Measurements from ENCODE around the gene USP31.

The USP31 gene

DNA sequence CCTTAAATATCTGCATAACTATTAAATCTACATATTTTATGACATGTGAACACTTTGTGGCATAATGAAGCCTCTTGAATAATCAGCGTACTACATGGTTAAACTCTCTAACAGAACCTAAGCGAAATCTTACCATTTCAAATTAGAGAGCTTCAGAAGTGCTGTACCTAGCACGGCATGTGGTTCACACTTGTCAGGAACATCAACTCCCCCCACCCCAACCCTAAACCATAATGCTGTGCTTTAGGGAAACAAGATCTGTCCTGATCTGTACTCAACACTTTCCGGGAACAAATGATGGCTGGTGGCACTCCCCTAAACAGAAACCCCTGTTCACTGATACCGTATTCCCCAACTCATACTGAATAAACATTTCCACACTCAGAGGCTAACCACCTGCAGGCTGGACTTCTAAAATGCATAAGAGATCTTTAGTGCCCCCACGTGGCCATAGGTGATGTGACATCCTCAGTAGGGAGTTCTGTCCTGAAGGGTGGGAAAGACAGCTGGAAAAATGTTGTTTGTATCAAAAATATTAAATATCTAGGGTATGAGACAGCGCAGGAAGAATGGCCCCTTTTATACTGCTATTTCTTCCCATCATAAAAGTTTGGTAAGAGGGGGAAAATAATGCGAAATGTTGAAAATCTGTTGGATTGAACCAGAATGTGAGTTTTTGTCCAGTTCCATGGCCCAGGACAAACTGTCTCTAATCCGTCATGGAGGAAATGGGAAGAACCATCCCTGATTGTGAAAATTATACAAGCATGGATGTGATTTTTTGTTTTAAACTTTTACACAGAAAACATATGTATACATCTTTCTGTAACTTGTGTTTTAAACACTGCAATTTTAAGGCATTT, 88.6 kb downstream of the USP31 start:
- TF ChIP-seq, protein P1, sequence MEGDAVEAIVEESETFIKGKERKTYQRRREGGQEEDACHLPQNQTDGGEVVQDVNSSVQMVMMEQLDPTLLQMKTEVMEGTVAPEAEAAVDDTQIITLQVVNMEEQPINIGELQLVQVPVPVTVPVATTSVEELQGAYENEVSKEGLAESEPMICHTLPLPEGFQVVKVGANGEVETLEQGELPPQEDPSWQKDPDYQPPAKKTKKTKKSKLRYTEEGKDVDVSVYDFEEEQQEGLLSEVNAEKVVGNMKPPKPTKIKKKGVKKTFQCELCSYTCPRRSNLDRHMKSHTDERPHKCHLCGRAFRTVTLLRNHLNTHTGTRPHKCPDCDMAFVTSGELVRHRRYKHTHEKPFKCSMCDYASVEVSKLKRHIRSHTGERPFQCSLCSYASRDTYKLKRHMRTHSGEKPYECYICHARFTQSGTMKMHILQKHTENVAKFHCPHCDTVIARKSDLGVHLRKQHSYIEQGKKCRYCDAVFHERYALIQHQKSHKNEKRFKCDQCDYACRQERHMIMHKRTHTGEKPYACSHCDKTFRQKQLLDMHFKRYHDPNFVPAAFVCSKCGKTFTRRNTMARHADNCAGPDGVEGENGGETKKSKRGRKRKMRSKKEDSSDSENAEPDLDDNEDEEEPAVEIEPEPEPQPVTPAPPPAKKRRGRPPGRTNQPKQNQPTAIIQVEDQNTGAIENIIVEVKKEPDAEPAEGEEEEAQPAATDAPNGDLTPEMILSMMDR (IDR thresholded peaks at IDR 0.05; ENCODE audit: low read depth, low read length) = peak; percentile 84

DNA sequence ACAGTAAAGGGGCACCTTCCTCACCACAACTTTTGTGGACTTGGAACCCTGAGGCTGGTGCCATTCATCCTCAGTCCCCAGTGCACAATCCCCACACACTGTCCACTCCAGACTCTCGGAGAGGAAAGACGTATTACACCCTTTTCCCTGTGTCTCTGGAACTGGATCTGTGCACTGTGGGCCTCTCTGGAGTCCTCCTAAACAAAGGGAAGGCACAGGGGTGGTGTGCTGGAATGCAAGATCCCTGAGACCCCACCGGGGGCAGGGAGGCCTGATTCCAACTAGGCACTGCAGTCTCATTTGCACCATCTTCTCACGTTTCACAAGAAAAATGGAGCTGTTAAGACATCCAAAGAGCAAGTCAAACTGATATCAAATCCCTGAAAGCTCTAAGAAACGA, 89.8 kb downstream of the USP31 start:
- no peak for DNase-seq (ENCODE audit: extremely low read depth, low read depth)
- TF ChIP-seq, protein P1 (IDR thresholded peaks at IDR 0.05; ENCODE audit: low read depth, low read length) = no peak

More for the DNA sequence above, 88.6 kb downstream of the USP31 start:
- peak; percentile 34 for DNase-seq (ENCODE audit: extremely low read depth, low read depth)

DNA sequence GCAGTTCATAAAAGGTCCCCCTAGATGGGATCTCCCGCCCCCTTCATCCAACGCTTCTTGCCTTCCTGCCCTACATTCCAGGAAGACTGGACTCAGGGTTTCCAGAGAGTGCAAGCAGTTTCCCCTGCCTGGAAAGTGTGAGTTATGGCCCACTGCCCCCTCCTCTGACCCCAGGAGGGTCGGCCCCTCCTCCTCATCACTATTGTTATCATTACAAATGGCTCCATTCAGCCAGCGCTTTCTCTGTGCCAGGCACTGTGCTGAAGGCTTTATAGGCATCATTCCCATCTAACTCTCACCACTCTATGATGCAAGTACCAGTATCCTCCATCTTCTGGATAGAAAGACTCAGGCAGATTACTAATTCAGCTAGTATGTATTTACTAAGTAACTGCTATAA, 90.7 kb downstream of the USP31 start:
- TF ChIP-seq, protein P1 (IDR thresholded peaks at IDR 0.05; ENCODE audit: low read depth, low read length) = no peak
- DNase-seq (ENCODE audit: extremely low read depth, low read depth) = no peak

DNA sequence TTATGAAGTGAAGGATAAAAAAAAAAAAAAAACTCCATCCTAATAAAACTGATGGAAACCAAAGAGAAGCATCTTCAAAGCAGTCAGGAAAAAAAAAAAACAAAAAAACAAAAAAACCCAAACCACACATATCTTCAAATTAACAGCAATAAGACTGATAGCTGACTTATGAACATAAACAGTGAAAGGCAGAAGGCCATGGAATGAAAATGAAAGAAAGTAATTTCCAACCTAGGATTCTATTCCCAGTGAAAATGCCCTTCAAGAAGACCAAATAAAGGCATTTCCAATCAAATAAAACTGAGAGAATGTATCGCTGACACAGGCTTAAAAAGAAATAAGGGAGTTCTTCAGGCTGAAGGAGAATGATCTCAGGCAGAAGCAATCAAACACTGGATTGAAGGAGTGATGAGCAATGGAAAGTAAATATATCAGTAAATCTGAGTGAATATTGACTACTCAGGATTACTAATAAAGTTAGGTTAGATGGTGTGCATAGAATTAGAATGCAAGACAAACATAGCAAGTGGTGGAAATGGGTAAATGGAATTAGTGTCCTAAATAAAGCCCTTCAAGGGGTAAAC, 92.1 kb downstream of the USP31 start:
- TF ChIP-seq, protein P1 (IDR thresholded peaks at IDR 0.05; ENCODE audit: low read depth, low read length) = no peak
- DNase-seq (ENCODE audit: extremely low read depth, low read depth) = no peak

GRCh38 chr16:23055481-23055880, 93.8 kb downstream of the USP31 start:
- DNase-seq (ENCODE audit: extremely low read depth, low read depth) = no peak
- TF ChIP-seq, protein P1 (IDR thresholded peaks at IDR 0.05; ENCODE audit: low read depth, low read length) = no peak

DNA sequence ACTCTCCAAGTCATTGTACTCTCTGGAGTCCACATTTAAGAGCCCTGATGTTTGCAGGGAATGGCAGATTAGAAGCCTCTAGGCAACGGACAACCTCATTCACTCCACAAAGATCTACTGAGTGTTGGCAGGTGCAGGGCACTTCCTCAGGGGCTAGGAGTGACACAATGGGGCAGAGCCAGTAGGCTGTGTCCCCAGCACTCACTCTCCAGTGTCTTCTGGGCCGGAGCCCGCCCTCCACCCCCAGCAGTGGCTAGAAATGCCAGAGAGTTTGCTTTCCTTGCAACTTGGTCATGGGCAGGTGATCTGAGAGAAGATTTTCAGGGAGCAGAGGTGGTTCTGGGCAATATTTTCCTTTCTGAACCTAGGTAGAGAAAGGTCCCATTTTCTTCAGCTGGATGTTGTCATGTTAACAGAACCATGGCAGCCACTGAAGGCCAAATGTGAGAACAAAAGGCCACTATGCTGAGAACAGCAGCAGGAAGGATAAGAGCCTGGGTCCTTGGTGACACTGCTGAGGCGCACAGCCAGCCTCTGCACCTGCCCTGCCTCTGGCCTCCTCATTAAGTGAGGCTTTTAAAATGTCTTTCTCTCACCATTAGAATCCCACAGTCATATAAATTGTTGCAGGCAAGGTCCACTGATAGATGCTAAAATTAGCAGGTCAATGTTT, 96.2 kb downstream of the USP31 start:
- no peak for DNase-seq (ENCODE audit: extremely low read depth, low read depth)
- TF ChIP-seq, protein P1 (IDR thresholded peaks at IDR 0.05; ENCODE audit: low read depth, low read length) = no peak

DNA sequence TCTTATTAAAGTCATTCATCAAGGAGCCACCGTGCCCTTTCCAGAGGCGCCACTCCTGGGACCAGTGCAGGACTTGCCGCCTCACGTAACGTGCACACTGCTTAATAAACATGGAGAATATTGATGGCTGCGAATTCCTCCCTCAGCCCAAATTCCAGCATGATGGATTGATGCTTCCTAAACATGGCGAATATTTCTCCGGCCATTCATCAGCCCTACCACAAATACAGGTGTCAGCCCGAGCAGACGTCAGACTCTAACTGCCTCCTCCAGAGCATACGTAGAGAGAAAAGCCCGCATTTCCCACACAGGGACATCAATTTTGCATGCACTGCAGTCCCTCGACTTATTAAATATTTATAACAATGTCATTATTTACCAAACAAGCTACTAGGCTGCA, 97.0 kb downstream of the USP31 start:
- TF ChIP-seq, protein P1 (IDR thresholded peaks at IDR 0.05; ENCODE audit: low read depth, low read length) = no peak

More for the DNA sequence above, 97.0 kb downstream of the USP31 start:
- no peak for DNase-seq (ENCODE audit: extremely low read depth, low read depth)
